KMS-11 (cell line): Measurements from ENCODE around the gene ENOX2.

ENCODE experiments used
- H2AFZ ChIP-seq: fragments of 200-600 bp; sonication (generic); 2 replicates; pipeline ENCODE4 v1.6.1; 2016; ENCODE audit warnings: antibody characterized with exemption, mixed run types, low read depth
- H3K27ac ChIP-seq: fragments of 200-600 bp; sonication (generic); 2 replicates; pipeline ENCODE4 v1.6.1; 2016; ENCODE audit warnings: mild to moderate bottlenecking, mixed run types
- H3K27me3 ChIP-seq: fragments of 200-600 bp; sonication (generic); 2 replicates; pipeline ENCODE4 v1.6.1; 2017; ENCODE audit warnings: mild to moderate bottlenecking, low read depth, mixed run types, moderate library complexity; ENCODE audit not compliant: insufficient read depth
- H3K36me3 ChIP-seq: fragments of 200-600 bp; sonication (generic); 2 replicates; pipeline ENCODE4 v1.6.1; 2017; ENCODE audit warnings: mild to moderate bottlenecking, mixed run types; ENCODE audit not compliant: insufficient read depth
- H3K4me1 ChIP-seq: fragments of 200-600 bp; sonication (generic); 2 replicates; pipeline ENCODE4 v1.6.1; 2016; ENCODE audit warnings: mild to moderate bottlenecking, low read depth, mixed run types; ENCODE audit not compliant: poor library complexity, severe bottlenecking
- H3K4me2 ChIP-seq: fragments of 200-600 bp; sonication (generic); 2 replicates; pipeline ENCODE4 v1.7.0; 2016; ENCODE audit warnings: mild to moderate bottlenecking, mixed run types
- H3K4me3 ChIP-seq: fragments of 200-600 bp; sonication (generic); IDR thresholded peaks from 2 replicates; pipeline ENCODE4 v1.6.1; 2017; ENCODE audit warnings: low read depth, low read length, mixed read lengths; ENCODE audit not compliant: insufficient read depth
- H3K79me2 ChIP-seq: fragments of 200-600 bp; sonication (generic); 2 replicates; pipeline ENCODE4 v1.6.1; 2016; ENCODE audit warnings: low read depth, mixed run types; ENCODE audit not compliant: insufficient read depth
- H3K9ac ChIP-seq: fragments of 200-600 bp; sonication (generic); 2 replicates; pipeline ENCODE4 v1.6.1; 2016; ENCODE audit warnings: mild to moderate bottlenecking, mixed run types
- H4K20me1 ChIP-seq: fragments of 200-600 bp; sonication (generic); 2 replicates; pipeline ENCODE4 v1.6.1; 2016; ENCODE audit warnings: mild to moderate bottlenecking, mixed run types; ENCODE audit not compliant: insufficient read depth
- CTCF ChIP-seq: fragments of 200-600 bp; sonication (generic); conservative IDR thresholded peaks from 2 replicates; pipeline ENCODE4 v1.6.1; 2017; ENCODE audit warnings: low read depth, mild to moderate bottlenecking, antibody characterized with exemption, low read length, moderate library complexity, mixed read lengths

The ENOX2 gene

DNA sequence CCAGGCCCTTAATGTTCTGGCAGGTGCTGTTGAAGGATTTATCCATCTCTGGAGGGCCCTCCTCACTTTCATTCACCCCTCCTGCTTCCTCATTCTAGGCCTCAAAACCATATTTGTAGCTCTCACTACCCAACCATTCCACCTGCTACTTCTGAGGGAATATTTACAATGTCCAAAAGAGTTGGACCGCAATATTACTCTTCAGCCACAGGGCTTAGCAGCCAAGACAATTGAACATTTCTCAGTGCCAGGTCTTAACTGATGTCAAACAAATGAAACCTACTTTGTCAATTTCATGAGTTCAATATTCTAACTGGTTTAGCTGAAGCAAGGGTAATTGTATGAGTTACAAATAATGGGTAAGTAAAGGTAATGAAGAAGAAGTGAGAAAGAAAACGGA lies 113.2 kb downstream of the ENOX2 start:
- Histone ChIP-seq H3K27me3 (no peaks in the 10 kb centered on the region), H3K4me2 (no peak overlapping the region), H3K27ac (no peak overlapping the region), H3K4me3 (no peak overlapping the region), H4K20me1 (no peaks in the 10 kb centered on the region), H3K79me2 (no peaks in the 10 kb centered on the region), H2AFZ (no peak overlapping the region), H3K36me3 (no peaks in the 10 kb centered on the region), H3K4me1 (no peaks in the 10 kb centered on the region), H3K9ac (no peak overlapping the region)
- no peak for TF ChIP-seq CTCF

DNA sequence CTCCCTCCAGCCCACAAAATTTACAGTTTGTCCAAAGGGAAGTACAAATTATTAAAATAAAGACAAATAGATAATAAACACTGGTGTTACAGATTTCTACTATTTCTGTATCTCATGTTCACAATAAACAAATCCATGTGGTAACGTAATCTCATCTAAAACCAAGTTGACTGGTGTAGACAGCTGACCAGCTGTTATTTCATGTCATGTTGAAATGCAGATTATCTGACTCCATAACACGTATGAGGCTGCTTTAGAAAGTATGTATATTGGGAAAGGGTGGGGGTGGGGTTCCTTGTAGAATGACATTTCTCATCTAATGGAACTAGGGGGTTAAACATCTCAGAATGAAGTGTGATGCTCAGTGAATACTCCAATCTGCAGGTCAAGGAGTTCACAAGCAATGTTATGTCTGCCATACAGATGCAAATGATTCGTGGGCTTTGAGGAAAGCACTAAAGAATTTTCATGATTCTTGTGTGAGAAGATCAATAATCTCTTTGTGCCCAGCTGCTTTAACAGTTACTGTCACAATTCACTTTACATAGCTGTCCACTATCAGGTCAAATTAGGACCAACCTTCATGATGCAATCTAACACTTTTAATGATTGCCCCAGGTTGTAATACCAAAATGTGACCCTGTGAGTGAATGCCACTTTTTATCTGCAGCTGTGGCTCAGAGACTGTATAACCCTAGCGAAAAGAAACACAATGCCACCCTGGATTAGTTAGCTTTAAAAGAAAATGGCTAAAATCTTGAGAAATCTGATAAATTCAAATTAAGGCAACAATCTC lies 114.0 kb downstream of the ENOX2 start:
- Histone ChIP-seq H3K27me3 (no peaks in the 10 kb centered on the region), H3K27ac (no peak overlapping the region), H3K4me1 (no peaks in the 10 kb centered on the region), H3K4me3 (no peak overlapping the region), H3K79me2 (no peaks in the 10 kb centered on the region), H2AFZ (no peak overlapping the region), H3K36me3 (no peaks in the 10 kb centered on the region), H3K9ac (no peak overlapping the region), H4K20me1 (no peaks in the 10 kb centered on the region), H3K4me2 (no peak overlapping the region)
- no peak for TF ChIP-seq CTCF

GRCh38 chrX:130786030-130786429 lies 117.0 kb downstream of the ENOX2 start:
- no peaks in the 10 kb centered on the region for H3K4me1 ChIP-seq
- no peaks in the 10 kb centered on the region for H3K27me3 ChIP-seq
- no peaks in the 10 kb centered on the region for H4K20me1 ChIP-seq
- no peak overlapping the region for H2AFZ ChIP-seq
- no peak overlapping the region for H3K4me2 ChIP-seq
- no peaks in the 10 kb centered on the region for H3K79me2 ChIP-seq
- no peak for TF ChIP-seq CTCF
- no peak overlapping the region for H3K4me3 ChIP-seq
- H3K36me3 ChIP-seq = no peaks in the 10 kb centered on the region
- H3K9ac ChIP-seq = no peak overlapping the region
- H3K27ac ChIP-seq = no peak overlapping the region

DNA sequence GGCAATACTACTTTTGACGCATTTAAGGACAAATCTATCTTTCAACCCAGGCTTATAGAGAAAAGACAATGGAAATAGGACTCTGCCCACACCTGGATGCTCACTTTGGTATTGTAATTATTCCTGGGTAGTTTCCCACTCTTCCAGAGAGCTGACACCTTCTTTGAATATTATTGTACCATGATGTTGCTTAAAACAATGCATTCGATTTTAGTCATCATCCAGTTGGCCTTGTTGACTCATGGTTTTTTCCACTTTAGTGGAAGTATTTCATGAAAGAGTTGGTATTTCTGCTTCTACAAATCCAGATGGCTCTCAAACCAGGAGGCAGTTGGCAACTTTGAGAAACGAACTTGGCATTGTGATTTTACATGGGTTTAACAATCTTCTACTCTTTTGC lies 124.2 kb downstream of the ENOX2 start:
- TF ChIP-seq CTCF = no peak
- Histone ChIP-seq H3K4me1 (no peaks in the 10 kb centered on the region), H3K4me3 (no peak overlapping the region), H3K36me3 (no peaks in the 10 kb centered on the region), H4K20me1 (no peaks in the 10 kb centered on the region), H3K27ac (no peak overlapping the region), H3K9ac (no peak overlapping the region), H3K4me2 (no peak overlapping the region), H2AFZ (no peak overlapping the region), H3K27me3 (no peaks in the 10 kb centered on the region), H3K79me2 (no peaks in the 10 kb centered on the region)
